ENCODE data around the gene APBA3. TPM values are rescaled to one million over a fixed set of nuclear protein-coding genes. Genes with fewer than 3 reads are reported as not detected.

APBA3 gene
- total and polyA plus RNA-seq, 2 donors from 2014 or later = 17.1 to 27.5 TPM

DNA sequence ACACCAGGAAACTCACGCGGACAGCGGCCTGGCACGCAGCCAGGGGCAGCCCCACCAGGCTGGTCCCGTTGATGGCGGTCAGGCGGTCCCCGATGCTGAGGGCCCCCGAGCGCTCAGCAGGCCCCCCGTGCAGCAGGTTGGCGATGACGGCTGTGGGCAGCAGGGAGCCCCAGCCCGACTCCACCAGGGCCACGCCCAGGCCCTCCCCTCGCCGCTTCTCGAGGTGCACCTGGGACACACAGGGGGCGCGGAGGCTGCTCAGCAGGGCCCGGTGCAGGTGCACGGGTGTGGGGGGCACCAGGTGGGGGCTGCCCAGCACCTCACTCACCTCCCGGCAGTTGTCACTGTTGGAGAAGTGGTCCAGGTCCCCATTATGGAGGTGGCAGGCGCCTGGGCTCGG is 9.0 kb downstream of the APBA3 start:
- no peak overlapping the region for H3K9ac ChIP-seq (ENCODE audit: low read length in 3 of 3)
- no peaks in the 10 kb centered on the region for H3K9me3 ChIP-seq (ENCODE audit: control insufficient read depth in 2 of 3, insufficient read depth in 1 of 3, low read length in 3 of 3)
- H3K4me3 ChIP-seq (ENCODE audit: low read length in 3 of 3) = no peak overlapping the region
- TF ChIP-seq, protein P1, sequence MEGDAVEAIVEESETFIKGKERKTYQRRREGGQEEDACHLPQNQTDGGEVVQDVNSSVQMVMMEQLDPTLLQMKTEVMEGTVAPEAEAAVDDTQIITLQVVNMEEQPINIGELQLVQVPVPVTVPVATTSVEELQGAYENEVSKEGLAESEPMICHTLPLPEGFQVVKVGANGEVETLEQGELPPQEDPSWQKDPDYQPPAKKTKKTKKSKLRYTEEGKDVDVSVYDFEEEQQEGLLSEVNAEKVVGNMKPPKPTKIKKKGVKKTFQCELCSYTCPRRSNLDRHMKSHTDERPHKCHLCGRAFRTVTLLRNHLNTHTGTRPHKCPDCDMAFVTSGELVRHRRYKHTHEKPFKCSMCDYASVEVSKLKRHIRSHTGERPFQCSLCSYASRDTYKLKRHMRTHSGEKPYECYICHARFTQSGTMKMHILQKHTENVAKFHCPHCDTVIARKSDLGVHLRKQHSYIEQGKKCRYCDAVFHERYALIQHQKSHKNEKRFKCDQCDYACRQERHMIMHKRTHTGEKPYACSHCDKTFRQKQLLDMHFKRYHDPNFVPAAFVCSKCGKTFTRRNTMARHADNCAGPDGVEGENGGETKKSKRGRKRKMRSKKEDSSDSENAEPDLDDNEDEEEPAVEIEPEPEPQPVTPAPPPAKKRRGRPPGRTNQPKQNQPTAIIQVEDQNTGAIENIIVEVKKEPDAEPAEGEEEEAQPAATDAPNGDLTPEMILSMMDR (IDR thresholded peaks at IDR 0.05; ENCODE audit: borderline replicate concordance, extremely low read depth, insufficient read depth) = no peak
- no peak for FAIRE-seq
- no peak overlapping the region for H3K27ac ChIP-seq (ENCODE audit: low read depth in 2 of 2, low read length in 2 of 2)
- H3K27me3 ChIP-seq (ENCODE audit: control insufficient read depth, insufficient read depth, low read length) = no peaks in the 10 kb centered on the region
- intact Hi-C loops (cut with DNase I) = no loop called here
- no peaks in the 10 kb centered on the region for H3K4me1 ChIP-seq (ENCODE audit: control insufficient read depth in 2 of 3, insufficient read depth in 2 of 3, low read depth in 1 of 3, low read length in 3 of 3)
- peaks cover 0 to 8% (median 8%) of the 10 kb centered on the region in 3 donors for H3K36me3 ChIP-seq (ENCODE audit: control insufficient read depth in 2 of 3, insufficient read depth in 3 of 3, low read length in 3 of 3)
- no peak for DNase-seq

DNA sequence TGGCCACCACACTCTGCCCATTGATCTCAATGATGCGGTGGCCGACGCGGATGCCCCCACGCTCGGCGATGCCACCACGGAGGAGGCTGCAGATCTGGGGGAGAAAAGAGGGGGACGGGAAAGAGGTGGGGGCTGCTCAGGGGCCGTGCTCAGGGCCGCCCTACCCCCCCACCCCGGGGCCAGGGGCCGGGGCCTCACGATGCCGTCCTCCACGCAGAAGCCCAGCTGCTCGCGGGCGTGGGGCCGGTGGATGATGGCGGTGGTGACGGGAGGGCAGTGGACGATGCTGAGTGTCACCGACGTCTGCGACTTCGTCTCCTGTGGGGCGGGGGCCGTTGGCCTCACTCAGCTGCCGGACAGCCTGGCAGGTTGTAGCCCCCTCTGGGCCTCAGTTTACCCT is 10.3 kb downstream of the APBA3 start:
- intact Hi-C loops (cut with DNase I) = no loop called here
- Histone ChIP-seq H3K36me3 (ENCODE audit: control insufficient read depth in 2 of 3, insufficient read depth in 3 of 3, low read length in 3 of 3) (peaks cover 0 to 8% (median 3%) of the 10 kb centered on the region in 3 donors), H3K27ac (ENCODE audit: low read depth in 2 of 2, low read length in 2 of 2) (no peak overlapping the region), H3K9ac (ENCODE audit: low read length in 3 of 3) (no peak overlapping the region), H3K4me3 (ENCODE audit: low read length in 3 of 3) (no peak overlapping the region), H3K4me1 (ENCODE audit: control insufficient read depth in 2 of 3, insufficient read depth in 2 of 3, low read depth in 1 of 3, low read length in 3 of 3) (no peaks in the 10 kb centered on the region), H3K9me3 (ENCODE audit: control insufficient read depth in 2 of 3, insufficient read depth in 1 of 3, low read length in 3 of 3) (no peaks in the 10 kb centered on the region), H3K27me3 (ENCODE audit: control insufficient read depth, insufficient read depth, low read length) (no peaks in the 10 kb centered on the region)
- TF ChIP-seq, protein P1 (IDR thresholded peaks at IDR 0.05; ENCODE audit: borderline replicate concordance, extremely low read depth, insufficient read depth) = no peak
- FAIRE-seq = no peak
- no peak for DNase-seq

DNA sequence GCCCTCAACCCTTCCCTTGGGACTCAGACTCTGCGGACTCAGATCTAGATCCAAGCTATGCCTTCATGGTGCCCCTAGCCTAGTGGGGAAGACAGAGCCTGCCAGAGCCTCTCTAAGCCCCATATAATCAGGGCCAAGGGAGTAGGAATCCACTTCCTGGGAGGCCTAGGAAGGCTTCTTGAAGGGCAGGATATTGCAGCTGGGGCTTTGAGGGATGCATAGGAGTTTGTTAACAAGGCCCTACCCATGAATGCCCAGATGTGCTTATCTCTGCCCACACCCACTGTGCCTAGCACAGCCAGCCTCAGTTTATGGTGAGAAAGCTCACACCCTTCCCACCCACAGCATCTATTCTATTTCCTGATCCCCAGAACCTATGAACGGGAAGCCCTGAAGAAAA is 11.3 kb downstream of the APBA3 start:
- no peaks in the 10 kb centered on the region for H3K9me3 ChIP-seq (ENCODE audit: control insufficient read depth in 2 of 3, insufficient read depth in 1 of 3, low read length in 3 of 3)
- TF ChIP-seq, protein P1 (IDR thresholded peaks at IDR 0.05; ENCODE audit: borderline replicate concordance, extremely low read depth, insufficient read depth) = no peak
- H3K4me3 ChIP-seq (ENCODE audit: low read length in 3 of 3) = no peak overlapping the region
- no peaks in the 10 kb centered on the region for H3K4me1 ChIP-seq (ENCODE audit: control insufficient read depth in 2 of 3, insufficient read depth in 2 of 3, low read depth in 1 of 3, low read length in 3 of 3)
- H3K36me3 ChIP-seq (ENCODE audit: control insufficient read depth in 2 of 3, insufficient read depth in 3 of 3, low read length in 3 of 3) = peaks cover 0 to 8% (median 3%) of the 10 kb centered on the region in 3 donors
- no peak for FAIRE-seq
- intact Hi-C loops (cut with DNase I) = no loop called here
- H3K27ac ChIP-seq (ENCODE audit: low read depth in 2 of 2, low read length in 2 of 2) = no peak overlapping the region
- H3K9ac ChIP-seq (ENCODE audit: low read length in 3 of 3) = no peak overlapping the region
- no peaks in the 10 kb centered on the region for H3K27me3 ChIP-seq (ENCODE audit: control insufficient read depth, insufficient read depth, low read length)
- no peak for DNase-seq

DNA sequence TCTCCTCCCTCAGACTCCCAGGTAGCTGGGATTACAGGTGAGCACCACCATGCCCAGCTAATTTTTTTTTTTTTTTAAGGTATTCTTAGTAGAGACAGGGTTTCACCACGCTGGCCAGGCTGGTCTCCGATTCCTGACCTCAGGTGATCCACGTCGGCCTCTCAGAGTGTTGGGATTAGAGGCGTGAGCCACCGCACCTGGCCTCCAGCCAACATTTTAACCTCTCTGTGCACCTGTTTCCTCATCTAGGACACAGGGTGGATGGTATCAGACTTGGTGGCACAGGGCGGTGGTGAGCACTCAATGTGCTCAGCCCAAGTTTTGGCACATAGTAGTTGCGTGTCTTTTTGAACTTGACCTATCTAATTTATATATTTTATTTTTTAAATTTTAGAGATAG is 12.5 kb downstream of the APBA3 start:
- H3K36me3 ChIP-seq (ENCODE audit: control insufficient read depth in 2 of 3, insufficient read depth in 3 of 3, low read length in 3 of 3) = peaks cover 0 to 8% (median 4%) of the 10 kb centered on the region in 3 donors

More for the DNA sequence above, 12.5 kb downstream of the APBA3 start:
- TF ChIP-seq, protein P1 (IDR thresholded peaks at IDR 0.05; ENCODE audit: borderline replicate concordance, extremely low read depth, insufficient read depth) = no peak
- Histone ChIP-seq H3K9ac (ENCODE audit: low read length in 3 of 3) (no peak overlapping the region), H3K4me3 (ENCODE audit: low read length in 3 of 3) (no peak overlapping the region), H3K27me3 (ENCODE audit: control insufficient read depth, insufficient read depth, low read length) (no peaks in the 10 kb centered on the region), H3K27ac (ENCODE audit: low read depth in 2 of 2, low read length in 2 of 2) (no peak overlapping the region), H3K4me1 (ENCODE audit: control insufficient read depth in 2 of 3, insufficient read depth in 2 of 3, low read depth in 1 of 3, low read length in 3 of 3) (no peaks in the 10 kb centered on the region), H3K9me3 (ENCODE audit: control insufficient read depth in 2 of 3, insufficient read depth in 1 of 3, low read length in 3 of 3) (no peaks in the 10 kb centered on the region)
- DNase-seq (no peak), FAIRE-seq (no peak)
- intact Hi-C loops (cut with DNase I) = no loop called here
